Measurements from ENCODE around the gene ADAMTS8.

- TF ChIP-seq CTCF (IDR thresholded peaks at IDR 0.05; ENCODE audit: low read depth, low read length, missing input control), result no peak
- TF ChIP-seq REST (IDR thresholded peaks at IDR 0.05), result no peak
- TF ChIP-seq FOXA1 (IDR thresholded peaks at IDR 0.05), result no peak
- TF ChIP-seq MAX (IDR thresholded peaks at IDR 0.05), result no peak
- TF ChIP-seq ZBTB33 (IDR thresholded peaks at IDR 0.05), result no peak
- TF ChIP-seq RXRA (IDR thresholded peaks at IDR 0.05), result no peak
- TF ChIP-seq EGR1 (IDR thresholded peaks at IDR 0.05; ENCODE audit: low read depth in 2 of 2), result no peak
Observed at GRCh38 chr11:130380778-130381177, 47.6 kb downstream of the ADAMTS8 start.

Measured in liver (tissue), 3 donors.